Measurements from ENCODE around the gene B3GNT2.

B3GNT2 gene

DNA sequence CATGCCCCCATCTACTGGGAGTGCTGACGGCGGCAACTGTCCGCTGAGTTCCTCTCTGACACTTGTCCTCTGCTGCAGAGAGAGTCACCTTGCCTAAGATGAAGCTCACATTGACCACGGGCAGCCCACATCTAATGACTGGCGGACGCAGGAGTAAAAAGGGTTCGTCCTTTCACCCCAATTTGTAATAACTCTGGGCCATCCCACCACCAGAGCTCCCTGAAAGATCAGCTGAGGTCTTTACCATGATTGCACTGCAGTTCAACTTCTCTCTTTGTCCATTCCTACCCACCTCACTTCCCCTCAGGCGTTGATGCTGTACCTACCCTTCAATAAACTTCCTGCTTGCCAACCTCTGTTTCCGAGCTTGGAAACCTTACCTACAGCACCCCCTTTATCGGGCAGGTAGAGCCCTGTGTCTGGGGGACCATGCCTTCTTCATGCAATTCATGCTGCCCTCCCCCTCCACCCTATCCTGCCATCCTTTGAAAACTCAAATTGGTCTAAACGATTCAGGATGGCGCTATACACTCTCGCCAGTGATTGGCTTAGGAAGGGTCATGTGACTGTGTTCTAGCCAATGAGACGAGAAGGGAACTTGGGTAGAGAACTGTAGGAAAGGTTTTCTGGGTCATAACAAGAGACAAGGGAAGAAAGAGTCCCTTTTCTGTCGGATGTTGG, 10.3 kb upstream of the B3GNT2 start:
- no peak overlapping the region for H3K4me3 ChIP-seq (ENCODE audit: control insufficient read depth, low read depth, low read length)
- TF ChIP-seq, protein P1, sequence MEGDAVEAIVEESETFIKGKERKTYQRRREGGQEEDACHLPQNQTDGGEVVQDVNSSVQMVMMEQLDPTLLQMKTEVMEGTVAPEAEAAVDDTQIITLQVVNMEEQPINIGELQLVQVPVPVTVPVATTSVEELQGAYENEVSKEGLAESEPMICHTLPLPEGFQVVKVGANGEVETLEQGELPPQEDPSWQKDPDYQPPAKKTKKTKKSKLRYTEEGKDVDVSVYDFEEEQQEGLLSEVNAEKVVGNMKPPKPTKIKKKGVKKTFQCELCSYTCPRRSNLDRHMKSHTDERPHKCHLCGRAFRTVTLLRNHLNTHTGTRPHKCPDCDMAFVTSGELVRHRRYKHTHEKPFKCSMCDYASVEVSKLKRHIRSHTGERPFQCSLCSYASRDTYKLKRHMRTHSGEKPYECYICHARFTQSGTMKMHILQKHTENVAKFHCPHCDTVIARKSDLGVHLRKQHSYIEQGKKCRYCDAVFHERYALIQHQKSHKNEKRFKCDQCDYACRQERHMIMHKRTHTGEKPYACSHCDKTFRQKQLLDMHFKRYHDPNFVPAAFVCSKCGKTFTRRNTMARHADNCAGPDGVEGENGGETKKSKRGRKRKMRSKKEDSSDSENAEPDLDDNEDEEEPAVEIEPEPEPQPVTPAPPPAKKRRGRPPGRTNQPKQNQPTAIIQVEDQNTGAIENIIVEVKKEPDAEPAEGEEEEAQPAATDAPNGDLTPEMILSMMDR (IDR thresholded peaks at IDR 0.05; ENCODE audit: control insufficient read depth, insufficient read depth, low read depth, low read length, missing control alignments), result no peak
- DNase-seq (ENCODE audit: low read depth), result no peak

DNA sequence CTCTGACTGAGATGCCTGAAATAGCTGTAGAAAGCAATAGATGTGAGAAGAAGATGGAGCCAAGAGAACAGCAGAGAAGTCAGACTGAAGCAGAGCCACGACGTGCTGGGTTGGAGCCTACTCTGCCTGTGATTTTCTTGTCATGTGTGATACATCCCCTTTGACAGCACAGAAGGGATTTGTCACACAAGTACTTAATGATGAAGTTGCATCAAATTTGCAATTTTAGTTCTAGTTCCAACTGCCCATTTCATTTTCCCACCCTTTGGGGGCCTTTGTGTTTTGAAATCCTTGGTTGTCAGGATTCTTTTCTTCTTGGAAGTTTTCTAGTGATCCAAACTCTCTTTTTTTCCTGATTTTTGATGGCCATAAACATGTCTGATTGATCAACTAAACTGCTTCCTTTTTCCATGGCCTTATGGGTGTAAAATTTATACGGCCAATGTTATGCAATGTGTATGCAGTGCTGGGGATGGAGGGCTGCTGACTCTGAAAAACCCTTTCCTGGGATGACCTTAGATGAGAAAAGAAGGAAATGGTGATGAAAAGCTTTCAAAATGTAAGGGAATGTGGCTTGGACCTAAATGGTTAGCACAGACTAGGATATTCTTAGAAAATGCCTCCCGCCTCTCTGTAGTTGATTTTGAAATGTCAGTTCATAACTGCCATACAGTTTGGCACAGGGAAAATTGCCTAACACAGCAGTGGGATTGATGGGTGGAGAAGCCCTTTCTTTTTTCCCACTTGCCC, 9.6 kb upstream of the B3GNT2 start:
- no peak for DNase-seq (ENCODE audit: low read depth)
- TF ChIP-seq, protein P1 (IDR thresholded peaks at IDR 0.05; ENCODE audit: control insufficient read depth, insufficient read depth, low read depth, low read length, missing control alignments), result no peak
- no peak overlapping the region for H3K4me3 ChIP-seq (ENCODE audit: control insufficient read depth, low read depth, low read length)

DNA sequence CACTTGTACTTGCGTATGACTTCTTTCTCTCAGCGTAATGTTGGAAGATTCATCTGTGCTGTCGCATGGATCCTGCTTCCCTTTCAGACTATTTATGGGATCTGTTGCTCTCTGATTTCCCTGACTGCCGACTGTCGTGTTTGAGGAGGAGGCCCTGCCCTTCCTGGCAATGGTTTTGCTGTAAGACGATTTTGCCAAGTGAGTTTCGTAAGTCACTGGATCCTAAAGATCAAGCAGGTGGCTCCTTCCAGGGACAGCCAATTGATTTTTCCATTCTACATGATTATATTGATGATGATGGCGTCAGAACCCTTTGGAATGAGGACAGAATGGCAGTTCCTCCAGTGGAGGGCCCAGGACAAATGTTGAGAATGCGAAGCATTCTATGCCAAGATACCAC, 8.7 kb upstream of the B3GNT2 start:
- H3K4me3 ChIP-seq (ENCODE audit: control insufficient read depth, low read depth, low read length), result no peak overlapping the region
- TF ChIP-seq, protein P1 (IDR thresholded peaks at IDR 0.05; ENCODE audit: control insufficient read depth, insufficient read depth, low read depth, low read length, missing control alignments), result no peak
- DNase-seq (ENCODE audit: low read depth), result no peak

DNA sequence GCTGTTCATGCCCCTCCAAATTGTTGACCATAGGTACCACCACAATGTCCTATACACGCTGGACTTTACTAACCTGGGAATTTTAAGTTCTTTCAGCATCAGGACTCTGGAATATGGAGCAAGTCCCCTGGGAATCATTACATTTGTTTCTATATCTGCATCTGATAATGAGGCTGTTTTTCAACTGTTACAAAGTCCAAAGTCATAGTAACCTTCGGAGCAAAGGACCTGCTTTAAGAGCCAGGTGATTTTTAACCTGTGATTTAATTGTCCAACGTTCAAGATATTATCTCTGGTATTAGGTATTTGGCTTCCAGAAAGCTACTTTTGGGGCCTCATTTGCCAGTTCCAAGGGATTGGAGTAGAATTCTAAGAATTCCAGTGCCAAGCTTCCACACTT, 7.5 kb upstream of the B3GNT2 start:
- TF ChIP-seq, protein P1 (IDR thresholded peaks at IDR 0.05; ENCODE audit: control insufficient read depth, insufficient read depth, low read depth, low read length, missing control alignments), result no peak
- no peak for DNase-seq (ENCODE audit: low read depth)
- H3K4me3 ChIP-seq (ENCODE audit: control insufficient read depth, low read depth, low read length), result no peak overlapping the region

DNA sequence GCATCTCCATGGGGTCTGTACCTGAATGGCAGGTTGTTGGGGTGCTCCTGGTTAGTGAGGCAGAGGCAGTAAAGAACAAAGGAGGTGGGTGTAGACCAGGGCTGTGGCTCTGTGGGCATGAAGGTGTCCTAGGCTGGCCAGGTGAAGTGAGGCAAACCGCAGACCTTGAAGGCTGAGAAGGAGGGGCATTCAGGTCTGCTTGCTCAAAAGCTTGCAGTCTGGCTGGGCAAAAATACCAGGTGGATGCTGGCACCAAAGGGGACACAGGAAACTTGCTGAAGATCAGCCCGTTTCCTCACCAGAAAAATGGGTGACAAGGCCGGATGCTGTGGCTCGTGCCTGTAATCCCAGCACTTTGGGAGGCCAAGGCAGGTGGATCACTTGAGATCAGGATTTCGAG, 6.7 kb upstream of the B3GNT2 start:
- H3K4me3 ChIP-seq (ENCODE audit: control insufficient read depth, low read depth, low read length), result no peak overlapping the region
- no peak for DNase-seq (ENCODE audit: low read depth)
- TF ChIP-seq, protein P1 (IDR thresholded peaks at IDR 0.05; ENCODE audit: control insufficient read depth, insufficient read depth, low read depth, low read length, missing control alignments), result no peak

DNA sequence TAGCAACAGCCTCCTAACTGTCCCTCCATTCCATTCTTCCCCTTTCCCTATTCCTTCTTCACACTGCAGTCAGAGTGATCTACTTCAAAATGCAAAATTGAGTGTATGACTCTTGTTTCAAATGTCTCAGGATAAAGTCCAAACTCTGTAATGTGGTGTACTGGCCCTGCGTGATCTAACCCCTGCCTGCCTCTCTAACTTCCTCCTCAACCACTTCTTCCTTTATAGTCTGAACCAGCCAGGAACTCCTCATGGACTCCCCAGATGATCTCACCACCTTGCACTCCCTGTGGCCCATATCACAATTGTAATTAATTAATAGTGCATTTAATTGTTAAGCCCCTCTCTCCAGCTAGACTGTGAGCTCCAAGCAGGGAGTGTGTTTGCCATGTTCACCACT, 3.1 kb upstream of the B3GNT2 start:
- no peak overlapping the region for H3K4me3 ChIP-seq (ENCODE audit: control insufficient read depth, low read depth, low read length)
- DNase-seq (ENCODE audit: low read depth), result no peak
- TF ChIP-seq, protein P1 (IDR thresholded peaks at IDR 0.05; ENCODE audit: control insufficient read depth, insufficient read depth, low read depth, low read length, missing control alignments), result no peak
